Activated CD4-positive, CD25-positive, alpha-beta regulatory T cell treated with anti-CD3 and anti-CD28 coated beads, Interleukin-2, amount 50 U/mL, for 16 hours (primary cell): Measurements from ENCODE around the gene MCAM.

ENCODE experiments used
- DNase-seq: peaks from one replicate; pipeline ENCODE4 v3.0.0-alpha.2; 2020; ENCODE audit warnings: low read depth, low spot score

Gene MCAM

DNA sequence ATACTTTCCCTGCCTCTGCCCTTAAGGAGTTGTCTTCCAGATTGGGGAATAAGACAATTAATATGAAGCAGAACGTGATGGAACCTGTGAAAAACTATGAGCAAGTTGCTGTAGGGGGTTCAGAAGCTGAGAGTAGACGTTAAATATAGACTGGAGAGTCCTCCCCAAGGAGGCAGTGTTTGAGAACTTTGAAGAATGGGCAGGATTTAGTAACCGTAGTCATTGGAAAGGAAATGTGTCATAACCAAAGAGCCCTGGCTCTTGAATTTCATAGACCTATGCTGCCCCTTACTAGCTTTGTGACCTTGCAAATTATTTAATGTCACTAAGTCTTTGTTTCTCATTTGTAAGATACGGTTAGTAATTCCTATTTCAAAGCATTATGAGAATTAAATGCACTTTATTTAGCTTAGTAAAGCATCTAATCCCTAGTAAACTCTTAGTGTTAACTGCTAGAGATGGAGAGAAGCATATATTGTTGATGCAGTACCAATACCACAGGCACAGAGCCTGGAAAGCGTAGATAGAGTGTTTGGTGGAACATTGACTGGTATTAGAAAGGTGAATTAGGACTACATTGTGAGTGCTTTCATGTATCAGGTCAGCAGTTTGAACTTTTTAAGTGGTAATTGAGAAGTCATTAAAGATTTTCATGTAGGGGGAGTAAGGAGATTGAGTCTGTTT lies 54.1 kb downstream of the MCAM start:
- DNase-seq = no peak

DNA sequence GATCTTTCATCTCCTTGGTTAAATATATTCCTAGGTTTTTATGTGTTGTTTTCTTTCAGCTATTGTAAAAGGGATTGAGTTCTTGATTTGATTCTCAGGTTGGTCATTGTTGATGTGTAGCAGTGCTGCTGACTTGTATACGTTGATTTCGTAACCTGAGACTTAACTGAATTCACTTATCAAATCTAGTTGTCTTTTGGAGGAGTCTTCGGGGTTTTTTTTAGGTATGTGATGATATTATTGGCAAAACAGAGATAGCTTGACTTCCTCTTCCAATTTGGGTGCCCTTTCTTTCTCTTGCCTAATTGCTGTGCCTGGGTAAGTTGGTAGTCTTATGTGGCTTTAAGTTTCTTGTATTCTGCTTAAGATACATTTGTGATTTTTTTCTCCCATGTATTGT lies 57.9 kb downstream of the MCAM start:
- no peak for DNase-seq
